GM19452 (cell line): ENCODE results near the gene GRAMD2B.
"Not testable (repeated sequence)": the region's sequence is repeated elsewhere in the genome, so short reads cannot be mapped to it uniquely, and the experiment has no call there.

ENCODE experiments used
- ATAC-seq: cut with Tn5 transposase; IDR thresholded peaks from one replicate; pipeline ENCODE4 v1.9.1; 2021; ENCODE audit not compliant: unreplicated experiment

Gene GRAMD2B

GRCh38 chr5:126422994-126423788, at the start of gene GRAMD2B:
Gene GRAMD2B (plus strand): TSS chr5:126423409. CDS start chr5:126423607, 198 bp downstream.
- ATAC-seq: peak; percentile 85

- no peak for ATAC-seq
These were observed 49.1 kb upstream of the GRAMD2B start for GRCh38 chr5:126374109-126374416.

- no peak for ATAC-seq
These were observed 46.8 kb upstream of the GRAMD2B start for GRCh38 chr5:126376443-126376842.

GRCh38 chr5:126377424-126377823, 45.8 kb upstream of the GRAMD2B start:
- no peak for ATAC-seq

GRCh38 chr5:126380316-126380715, 42.9 kb upstream of the GRAMD2B start:
- ATAC-seq: not testable (repeated sequence)

- no peak for ATAC-seq
These were observed 40.0 kb upstream of the GRAMD2B start for GRCh38 chr5:126383246-126383645.

- ATAC-seq: no peak
These were observed 39.4 kb upstream of the GRAMD2B start for GRCh38 chr5:126383776-126384175.

GRCh38 chr5:126384985-126385384, 38.2 kb upstream of the GRAMD2B start:
- no peak for ATAC-seq

GRCh38 chr5:126385524-126386502, 37.4 kb upstream of the GRAMD2B start:
- no peak for ATAC-seq

GRCh38 chr5:126389179-126389578, 34.0 kb upstream of the GRAMD2B start:
- no peak for ATAC-seq

GRCh38 chr5:126390051-126390450, 33.2 kb upstream of the GRAMD2B start:
- ATAC-seq: no peak

- ATAC-seq: no peak
These were observed 31.8 kb upstream of the GRAMD2B start for GRCh38 chr5:126391386-126391785.

- no peak for ATAC-seq
These were observed 28.9 kb upstream of the GRAMD2B start for GRCh38 chr5:126394211-126394788.

GRCh38 chr5:126395198-126395597, 28.0 kb upstream of the GRAMD2B start:
- ATAC-seq: no peak

GRCh38 chr5:126395605-126396004, 27.6 kb upstream of the GRAMD2B start:
- no peak for ATAC-seq

- not testable (repeated sequence) for ATAC-seq
These were observed 26.5 kb upstream of the GRAMD2B start for GRCh38 chr5:126396721-126397120.

- no peak for ATAC-seq
These were observed 24.4 kb upstream of the GRAMD2B start for GRCh38 chr5:126398791-126399190.

- no peak for ATAC-seq
These were observed 22.5 kb upstream of the GRAMD2B start for GRCh38 chr5:126400621-126401251.

- no peak for ATAC-seq
These were observed 20.3 kb upstream of the GRAMD2B start for GRCh38 chr5:126402621-126403555.

GRCh38 chr5:126403876-126404275, 19.3 kb upstream of the GRAMD2B start:
- no peak for ATAC-seq
